ENCODE results near the gene NIP7. TPM values are rescaled to one million over a fixed set of nuclear protein-coding genes. Genes with fewer than 3 reads are reported as not detected.

NIP7 gene
- total and polyA plus RNA-seq, 9 of the 15 experiments (the other 6 are each of a cell fraction or from before 2014, with no cell fraction given) = 28.9 to 85.5 (median 72.5) TPM

- peak; percentile 94; the same call in 1 of the 2 replicates for TF ChIP-seq HMGXB4 (CRISPR knock-in tag; IDR thresholded peaks at IDR 0.05)
- no peak for TF ChIP-seq EWSR1 (IDR thresholded peaks at IDR 0.05; ENCODE audit: borderline replicate concordance, low read depth, partially characterized antibody)
- no peak for TF ChIP-seq GATA2 (CRISPR knock-in tag; IDR thresholded peaks at IDR 0.05)
- 0 out of 2 replicates have a peak, but pooled peaks have one; percentile 34 for TF ChIP-seq ETV5 (CRISPR knock-in tag; IDR thresholded peaks at IDR 0.05; ENCODE audit: low read depth)
- TF ChIP-seq CHD2 (IDR thresholded peaks at IDR 0.05; ENCODE audit: low read depth, low read length) = no peak
- TF ChIP-seq, protein P1, sequence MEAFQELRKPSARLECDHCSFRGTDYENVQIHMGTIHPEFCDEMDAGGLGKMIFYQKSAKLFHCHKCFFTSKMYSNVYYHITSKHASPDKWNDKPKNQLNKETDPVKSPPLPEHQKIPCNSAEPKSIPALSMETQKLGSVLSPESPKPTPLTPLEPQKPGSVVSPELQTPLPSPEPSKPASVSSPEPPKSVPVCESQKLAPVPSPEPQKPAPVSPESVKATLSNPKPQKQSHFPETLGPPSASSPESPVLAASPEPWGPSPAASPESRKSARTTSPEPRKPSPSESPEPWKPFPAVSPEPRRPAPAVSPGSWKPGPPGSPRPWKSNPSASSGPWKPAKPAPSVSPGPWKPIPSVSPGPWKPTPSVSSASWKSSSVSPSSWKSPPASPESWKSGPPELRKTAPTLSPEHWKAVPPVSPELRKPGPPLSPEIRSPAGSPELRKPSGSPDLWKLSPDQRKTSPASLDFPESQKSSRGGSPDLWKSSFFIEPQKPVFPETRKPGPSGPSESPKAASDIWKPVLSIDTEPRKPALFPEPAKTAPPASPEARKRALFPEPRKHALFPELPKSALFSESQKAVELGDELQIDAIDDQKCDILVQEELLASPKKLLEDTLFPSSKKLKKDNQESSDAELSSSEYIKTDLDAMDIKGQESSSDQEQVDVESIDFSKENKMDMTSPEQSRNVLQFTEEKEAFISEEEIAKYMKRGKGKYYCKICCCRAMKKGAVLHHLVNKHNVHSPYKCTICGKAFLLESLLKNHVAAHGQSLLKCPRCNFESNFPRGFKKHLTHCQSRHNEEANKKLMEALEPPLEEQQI (IDR thresholded peaks at IDR 0.05) = no peak
- peak; percentile 93 for TF ChIP-seq CTBP1 (IDR thresholded peaks at IDR 0.05; ENCODE audit: borderline replicate concordance)
- TF ChIP-seq NR2C2 (CRISPR knock-in tag; IDR thresholded peaks at IDR 0.05) = 0 out of 2 replicates have a peak, but pooled peaks have one; percentile 21
- TF ChIP-seq NR2C2 (tag; IDR thresholded peaks at IDR 0.05) = no peak
- no peak for TF ChIP-seq ZNF644 (tag; IDR thresholded peaks at IDR 0.05; ENCODE audit: low read depth)
- peak; percentile 77 for TF ChIP-seq CREM (IDR thresholded peaks at IDR 0.05; ENCODE audit: low read depth)
- peak; percentile 70 for TF ChIP-seq FIP1L1 (IDR thresholded peaks at IDR 0.05; ENCODE audit: low read depth, low read length, poor library complexity, severe bottlenecking)
- peak in 1 of 3 experiments; percentile 70; a peak in 1 of 6 replicates for TF ChIP-seq ZBTB11 (CRISPR knock-in tag; IDR thresholded peaks at IDR 0.05)
- no peak for TF ChIP-seq RNF2 (IDR thresholded peaks at IDR 0.05)
- TF ChIP-seq NONO (IDR thresholded peaks at IDR 0.05; ENCODE audit: low read depth in 2 of 2, low read length in 1 of 2) = peak; percentile 71 to 92
- no peak for TF ChIP-seq RBM15 (IDR thresholded peaks at IDR 0.05; ENCODE audit: insufficient read depth, low read length)
- peak; percentile 85 for TF ChIP-seq ZFX (CRISPR knock-in tag; IDR thresholded peaks at IDR 0.05)
Observed at GRCh38 chr16:69310653-69311532, 28.7 kb upstream of the NIP7 start, which contains the start of gene VPS4A (continued).

Measured in K562 (cell line).